Stomach (tissue), 9 donors: ENCODE results near the gene TMEM242. TPM values are rescaled to one million over a fixed set of nuclear protein-coding genes. Genes with fewer than 3 reads are reported as not detected.

Experiments used
- DNase-seq, 2 donors: peaks; one replicate each; pipeline versions ENCODE4 v3.0.0 to v3.0.0-alpha.2; 2013 to 2019
- H3K27ac ChIP-seq, 5 donors: fragments of 200-600 bp in 4 of 5; sonication (generic) in 4 of 5; one replicate each; pipeline ENCODE4 v1.5.1; 2013 to 2019; ENCODE audit warnings: mild to moderate bottlenecking in 1 of 5, moderate library complexity in 1 of 5
- H3K27me3 ChIP-seq, 3 donors: fragments of 200-600 bp; sonication (generic); one replicate each; pipeline ENCODE4 v1.5.1; 2017 to 2019; ENCODE audit warnings: mixed run types in 1 of 3
- H3K36me3 ChIP-seq, 4 donors: fragments of 200-600 bp; sonication (generic); 1 replicate in 3 of 4; 2 replicates in 1 of 4; pipeline ENCODE4 v1.5.1; 2016 to 2019
- H3K4me1 ChIP-seq, 4 donors: fragments of 200-600 bp; sonication (generic); one replicate each; pipeline ENCODE4 v1.5.1; 2016 to 2019
- H3K4me3 ChIP-seq, 4 donors: fragments of 200-600 bp; sonication (generic) in 3 of 4; one replicate each; pipeline ENCODE4 v1.5.1; 2016 to 2019; ENCODE audit warnings: mild to moderate bottlenecking in 1 of 4
- H3K9me3 ChIP-seq, 4 donors: fragments of 200-600 bp; sonication (generic); one replicate each; pipeline ENCODE4 v1.5.1; 2016 to 2019
- CTCF ChIP-seq, 7 experiments: fragments of 450-650 bp in 4 of 7; fragments of 200-600 bp in 3 of 7; sonication (generic) in 3 of 7; IDR thresholded peaks; one replicate each; pipeline ENCODE4 v1.5.1; 2016 to 2019; ENCODE audit warnings: antibody characterized with exemption in 7 of 7, control low read depth in 2 of 7, mild to moderate bottlenecking in 1 of 7
- EP300 ChIP-seq: sonication (generic); formaldehyde crosslinking; IDR thresholded peaks from one replicate; pipeline ENCODE4 v1.6.1; 2017; ENCODE audit warnings: antibody characterized with exemption
- POLR2A ChIP-seq, 4 donors: fragments of 450-650 bp; IDR thresholded peaks; one replicate each; pipeline ENCODE4 v1.6.1; 2016; ENCODE audit warnings: antibody characterized with exemption in 4 of 4, control low read depth in 2 of 4, mild to moderate bottlenecking in 1 of 4, moderate library complexity in 1 of 4
- POLR2AphosphoS5 ChIP-seq, 3 donors: sonication (generic); formaldehyde crosslinking; IDR thresholded peaks; one replicate each; pipeline ENCODE4 v1.6.1; 2016; ENCODE audit warnings: antibody characterized with exemption in 3 of 3
- WGBS, 5 donors: extraction: QIAGEN DNeasy Blood & Tissue Kit in 3 of 5; methylation state at CpG; one replicate each; pipeline versions ENCODE4 v1.1.5 to v1.1.7; 2013 to 2018; 5-methylcytosine and 5-hydroxymethylcytosine counted together
- intact Hi-C: fragments of 100-400 bp; cut with DNase I; formaldehyde crosslinking; loops from one replicate; pipeline ENCODE4 v1.15.1; 2023; ENCODE audit warnings: low total_unique reads
- polyA plus RNA-seq, 3 donors: library from polyadenylated mRNA; stranded (reverse); fragments of 200-250 nt; gene quantifications; one replicate each; pipeline ENCODE4 v1.2.3, GENCODE V29; 2013
- total RNA-seq, 5 donors: library from RNA; depleted of rRNA; stranded (reverse); fragments of >200 nt; gene quantifications; one replicate each; pipeline versions ENCODE4 v1.1.0 to v1.2.3, GENCODE V29; 2014 to 2016
- donor health status: healthy with polysubstance abuse.
- donor health status: Bipolar disorder and iron deficiency.
- donor health status: healthy.

Gene TMEM242
- total and polyA plus RNA-seq, 8 donors: 0.87 to 13.8 (median 4.4) TPM; not detected in 1

DNA sequence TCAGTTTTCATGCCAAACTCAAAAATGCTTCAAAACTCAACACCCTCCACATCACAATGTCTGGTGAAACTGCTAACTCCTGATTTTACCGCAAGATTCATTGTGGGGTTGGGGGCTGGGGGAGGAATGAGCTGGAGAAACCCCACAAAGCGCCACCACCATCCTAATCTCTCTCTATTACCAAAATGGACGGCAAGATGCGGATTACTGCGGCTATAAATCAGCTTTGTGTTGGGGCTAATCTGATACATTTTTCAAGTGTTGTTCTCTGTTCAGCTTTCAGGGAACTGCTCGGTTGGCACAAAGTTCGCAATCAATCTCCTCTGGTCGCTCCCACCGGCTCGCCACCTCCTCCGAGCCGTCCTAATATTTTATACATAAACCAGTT lies 83.7 kb downstream of the TMEM242 start:
- DNase-seq: no peak
- H3K9me3 ChIP-seq: no peaks in the 10 kb centered on the region
- H3K27me3 ChIP-seq: peaks cover 0 to 23% (median 19%) of the 10 kb centered on the region in 3 donors
- H3K27ac ChIP-seq: peak overlapping the region in 4 of 5 donors; percentile 31 to 79 (median 60)
- peaks cover 28 to 50% (median 39%) of the 10 kb centered on the region in 4 donors for H3K4me1 ChIP-seq
- H3K36me3 ChIP-seq: no peaks in the 10 kb centered on the region
- intact Hi-C loops: no loop called here
- TF ChIP-seq EP300 (no peak), POLR2AphosphoS5 (IDR thresholded peaks at IDR 0.05) (no peak), CTCF (IDR thresholded peaks at IDR 0.05) (no peak), POLR2A (IDR thresholded peaks at IDR 0.05) (no peak)
- 76 to 91% (median 89%) methylated on average over 12 of the region's 12 CpGs for WGBS, 5 donors
- peak overlapping the region in 3 of 4 donors; percentile 17 to 28 (median 25) for H3K4me3 ChIP-seq

Other genes with a start within 250 kb of the TMEM242 start
- gene ZDHHC14, start 57.7 kb upstream of the TMEM242 start, total RNA-seq: 10 to 100 TPM in 4 of 5 donors, 1 to 10 TPM in 1; 4.3 to 25.7 (median 17.0) TPM
- gene ZDHHC14, start 57.7 kb upstream of the TMEM242 start, polyA plus RNA-seq: 1 to 10 TPM; 3.4 to 4.3 (median 3.9) TPM